Measurements from ENCODE around the gene QPCT. TPM values are rescaled to one million over a fixed set of nuclear protein-coding genes. Genes with fewer than 3 reads are reported as not detected.

QPCT gene
- total and polyA plus RNA-seq, 2 experiments from 2014 or later: 13.2 TPM

DNA sequence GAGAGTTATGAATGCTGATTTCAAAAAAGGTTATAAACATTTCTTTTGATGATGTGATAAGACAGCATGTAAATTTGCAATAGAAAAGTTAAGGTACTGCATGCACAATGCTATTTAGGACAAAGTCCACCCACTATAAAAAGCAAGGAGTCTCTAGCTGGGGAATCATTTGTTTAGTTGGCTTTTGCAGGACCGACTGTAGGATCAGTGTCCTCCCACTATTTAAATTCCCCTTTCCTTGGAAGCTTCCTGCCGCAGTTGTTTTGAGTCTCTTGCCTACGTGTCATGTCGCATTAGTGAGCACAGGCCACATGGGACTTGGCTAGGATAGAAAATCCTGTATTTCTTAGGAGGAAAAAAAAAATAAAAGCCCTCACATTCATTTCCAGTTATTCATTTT is 13.1 kb downstream of the QPCT start (continued):
- TF ChIP-seq, protein P1, sequence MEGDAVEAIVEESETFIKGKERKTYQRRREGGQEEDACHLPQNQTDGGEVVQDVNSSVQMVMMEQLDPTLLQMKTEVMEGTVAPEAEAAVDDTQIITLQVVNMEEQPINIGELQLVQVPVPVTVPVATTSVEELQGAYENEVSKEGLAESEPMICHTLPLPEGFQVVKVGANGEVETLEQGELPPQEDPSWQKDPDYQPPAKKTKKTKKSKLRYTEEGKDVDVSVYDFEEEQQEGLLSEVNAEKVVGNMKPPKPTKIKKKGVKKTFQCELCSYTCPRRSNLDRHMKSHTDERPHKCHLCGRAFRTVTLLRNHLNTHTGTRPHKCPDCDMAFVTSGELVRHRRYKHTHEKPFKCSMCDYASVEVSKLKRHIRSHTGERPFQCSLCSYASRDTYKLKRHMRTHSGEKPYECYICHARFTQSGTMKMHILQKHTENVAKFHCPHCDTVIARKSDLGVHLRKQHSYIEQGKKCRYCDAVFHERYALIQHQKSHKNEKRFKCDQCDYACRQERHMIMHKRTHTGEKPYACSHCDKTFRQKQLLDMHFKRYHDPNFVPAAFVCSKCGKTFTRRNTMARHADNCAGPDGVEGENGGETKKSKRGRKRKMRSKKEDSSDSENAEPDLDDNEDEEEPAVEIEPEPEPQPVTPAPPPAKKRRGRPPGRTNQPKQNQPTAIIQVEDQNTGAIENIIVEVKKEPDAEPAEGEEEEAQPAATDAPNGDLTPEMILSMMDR (conservative IDR thresholded peaks at IDR 0.05; ENCODE audit: low read depth in 2 of 2): no peak
- TF ChIP-seq, protein P2, sequence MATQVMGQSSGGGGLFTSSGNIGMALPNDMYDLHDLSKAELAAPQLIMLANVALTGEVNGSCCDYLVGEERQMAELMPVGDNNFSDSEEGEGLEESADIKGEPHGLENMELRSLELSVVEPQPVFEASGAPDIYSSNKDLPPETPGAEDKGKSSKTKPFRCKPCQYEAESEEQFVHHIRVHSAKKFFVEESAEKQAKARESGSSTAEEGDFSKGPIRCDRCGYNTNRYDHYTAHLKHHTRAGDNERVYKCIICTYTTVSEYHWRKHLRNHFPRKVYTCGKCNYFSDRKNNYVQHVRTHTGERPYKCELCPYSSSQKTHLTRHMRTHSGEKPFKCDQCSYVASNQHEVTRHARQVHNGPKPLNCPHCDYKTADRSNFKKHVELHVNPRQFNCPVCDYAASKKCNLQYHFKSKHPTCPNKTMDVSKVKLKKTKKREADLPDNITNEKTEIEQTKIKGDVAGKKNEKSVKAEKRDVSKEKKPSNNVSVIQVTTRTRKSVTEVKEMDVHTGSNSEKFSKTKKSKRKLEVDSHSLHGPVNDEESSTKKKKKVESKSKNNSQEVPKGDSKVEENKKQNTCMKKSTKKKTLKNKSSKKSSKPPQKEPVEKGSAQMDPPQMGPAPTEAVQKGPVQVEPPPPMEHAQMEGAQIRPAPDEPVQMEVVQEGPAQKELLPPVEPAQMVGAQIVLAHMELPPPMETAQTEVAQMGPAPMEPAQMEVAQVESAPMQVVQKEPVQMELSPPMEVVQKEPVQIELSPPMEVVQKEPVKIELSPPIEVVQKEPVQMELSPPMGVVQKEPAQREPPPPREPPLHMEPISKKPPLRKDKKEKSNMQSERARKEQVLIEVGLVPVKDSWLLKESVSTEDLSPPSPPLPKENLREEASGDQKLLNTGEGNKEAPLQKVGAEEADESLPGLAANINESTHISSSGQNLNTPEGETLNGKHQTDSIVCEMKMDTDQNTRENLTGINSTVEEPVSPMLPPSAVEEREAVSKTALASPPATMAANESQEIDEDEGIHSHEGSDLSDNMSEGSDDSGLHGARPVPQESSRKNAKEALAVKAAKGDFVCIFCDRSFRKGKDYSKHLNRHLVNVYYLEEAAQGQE (IDR thresholded peaks at IDR 0.05; ENCODE audit: unreplicated experiment): no peak
- TF ChIP-seq POLR2AphosphoS5 (IDR thresholded peaks at IDR 0.05; ENCODE audit: low read depth) (no peak), EZH2phosphoT487 (IDR thresholded peaks at IDR 0.05; ENCODE audit: unreplicated experiment) (no peak)

DNA sequence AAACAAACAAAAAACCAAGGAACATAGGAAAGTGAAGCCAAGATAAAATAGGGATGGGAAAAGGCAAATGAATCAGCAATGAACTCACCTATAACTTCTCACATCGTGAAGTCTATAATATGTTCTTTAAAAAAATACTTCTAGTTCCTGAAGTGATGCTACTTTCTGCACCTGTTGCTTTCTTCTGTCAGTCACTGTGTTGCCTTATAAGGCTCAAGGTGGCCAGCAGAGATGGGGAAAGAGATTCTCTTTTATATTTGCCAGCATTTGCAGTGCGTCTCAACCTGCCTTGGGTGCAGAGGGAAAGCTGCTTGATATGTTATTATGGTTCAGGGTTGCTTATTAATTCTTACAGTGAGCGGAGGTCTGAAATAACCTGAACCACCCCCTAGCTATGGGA is 14.0 kb downstream of the QPCT start:
- Mint-ChIP-seq H3K36me3 (ENCODE audit: low read depth) (no peaks in the 10 kb centered on the region), H3K27me3 (ENCODE audit: insufficient read depth, low read depth, poor library complexity) (peaks cover 6% of the 10 kb centered on the region), H3K27ac (no peak overlapping the region), H3K9me3 (no peaks in the 10 kb centered on the region), H3K4me3 (no peak overlapping the region), H3K4me1 (peaks cover 9% of the 10 kb centered on the region)
- no peak overlapping the region for H3K4me2 ChIP-seq
- H3K27me3 ChIP-seq (ENCODE audit: insufficient read depth): no peaks in the 10 kb centered on the region
- H4K20me1 ChIP-seq (replicated peaks; ENCODE audit: insufficient read depth): no peaks in the 10 kb centered on the region
- H2AFZ ChIP-seq: no peak overlapping the region
- no peaks in the 10 kb centered on the region for H3F3A ChIP-seq (replicated peaks; ENCODE audit: low read depth)
- DNase-seq (ENCODE audit: low spot score) (no peak), ATAC-seq (no peak)
- no peaks in the 10 kb centered on the region for H3K36me3 ChIP-seq (ENCODE audit: insufficient read depth)
- no peak overlapping the region for H3K27ac ChIP-seq (ENCODE audit: low read depth)
- no peaks in the 10 kb centered on the region for H3K9me2 ChIP-seq (ENCODE audit: insufficient read depth)
- no peak overlapping the region for H3K4me3 ChIP-seq
- no peaks in the 10 kb centered on the region for H3K79me2 ChIP-seq (replicated peaks; ENCODE audit: insufficient read depth)
- peaks cover 5% of the 10 kb centered on the region; the same call in 1 of the 2 replicates for H3K4me1 ChIP-seq (ENCODE audit: insufficient read depth)
- TF ChIP-seq, protein P1 (conservative IDR thresholded peaks at IDR 0.05; ENCODE audit: low read depth in 2 of 2): no peak
- no peak for TF ChIP-seq NANOG (IDR thresholded peaks at IDR 0.05; ENCODE audit: borderline replicate concordance)
- TF ChIP-seq, protein P2 (IDR thresholded peaks at IDR 0.05; ENCODE audit: unreplicated experiment): no peak
- TF ChIP-seq, protein P3, sequence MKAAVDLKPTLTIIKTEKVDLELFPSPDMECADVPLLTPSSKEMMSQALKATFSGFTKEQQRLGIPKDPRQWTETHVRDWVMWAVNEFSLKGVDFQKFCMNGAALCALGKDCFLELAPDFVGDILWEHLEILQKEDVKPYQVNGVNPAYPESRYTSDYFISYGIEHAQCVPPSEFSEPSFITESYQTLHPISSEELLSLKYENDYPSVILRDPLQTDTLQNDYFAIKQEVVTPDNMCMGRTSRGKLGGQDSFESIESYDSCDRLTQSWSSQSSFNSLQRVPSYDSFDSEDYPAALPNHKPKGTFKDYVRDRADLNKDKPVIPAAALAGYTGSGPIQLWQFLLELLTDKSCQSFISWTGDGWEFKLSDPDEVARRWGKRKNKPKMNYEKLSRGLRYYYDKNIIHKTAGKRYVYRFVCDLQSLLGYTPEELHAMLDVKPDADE (IDR thresholded peaks at IDR 0.05): no peak
- TF ChIP-seq STAT1 (IDR thresholded peaks at IDR 0.05; ENCODE audit: unreplicated experiment): no peak
- TF ChIP-seq EZH2 (IDR thresholded peaks at IDR 0.05; ENCODE audit: low read depth, unreplicated experiment): no peak
- TF ChIP-seq JUNB (IDR thresholded peaks at IDR 0.05; ENCODE audit: unreplicated experiment): no peak
- no peak for TF ChIP-seq CREB1 (CRISPR knock-in tag; IDR thresholded peaks at IDR 0.05; ENCODE audit: low read depth)
- TF ChIP-seq ZNF114 (CRISPR knock-in tag; IDR thresholded peaks at IDR 0.05): no peak

Data from GM23338 (cell line).